Liver (tissue), 3 donors: ENCODE measurements around the gene CDH23.

Experiments used
- EGR1 ChIP-seq, 2 donors: IDR thresholded peaks; 2 replicates each; pipeline ENCODE4 v1.6.1; 2016 to 2018; ENCODE audit warnings: antibody characterized with exemption in 2 of 2, low read depth in 2 of 2
- FOXA1 ChIP-seq: IDR thresholded peaks from 2 replicates; pipeline ENCODE4 v1.6.1; 2016; ENCODE audit warnings: antibody characterized with exemption
- GABPA ChIP-seq, 2 donors: IDR thresholded peaks in 1 of 2; conservative IDR thresholded peaks in 1 of 2; 2 replicates each; pipeline ENCODE4 v1.6.1; 2016; ENCODE audit warnings: antibody characterized with exemption in 2 of 2, mild to moderate bottlenecking in 1 of 2, moderate library complexity in 1 of 2
- RXRA ChIP-seq, 2 donors: IDR thresholded peaks; 2 replicates each; pipeline ENCODE4 v1.6.1; 2017 to 2018; ENCODE audit warnings: antibody characterized with exemption in 2 of 2, mild to moderate bottlenecking in 1 of 2
- TAF1 ChIP-seq: conservative IDR thresholded peaks from 2 replicates; pipeline ENCODE4 v1.6.1; 2016; ENCODE audit warnings: antibody characterized with exemption, mild to moderate bottlenecking
- YY1 ChIP-seq: IDR thresholded peaks from 2 replicates; pipeline ENCODE4 v1.6.1; 2016; ENCODE audit warnings: antibody characterized with exemption, mild to moderate bottlenecking
- TF ChIP-seq, protein P1 (sequence below): fragments of 150-350 bp; IDR thresholded peaks from 2 replicates; pipeline ENCODE4 v1.5.1; 2017; ENCODE audit warnings: improper control_type of control experiment, low read depth, low read length; ENCODE audit not compliant: missing input control
- TF ChIP-seq, protein P2 (sequence below): IDR thresholded peaks from 2 replicates; pipeline ENCODE4 v1.6.1; 2016; ENCODE audit warnings: antibody characterized with exemption
- donor health status: healthy.
- donor health status: healthy.

- TF ChIP-seq YY1, result no peak
- TF ChIP-seq EGR1 (IDR thresholded peaks at IDR 0.05; ENCODE audit: low read depth in 2 of 2), result no peak
- no peak for TF ChIP-seq FOXA1
- TF ChIP-seq RXRA (IDR thresholded peaks at IDR 0.05), result no peak
- TF ChIP-seq, protein P1, sequence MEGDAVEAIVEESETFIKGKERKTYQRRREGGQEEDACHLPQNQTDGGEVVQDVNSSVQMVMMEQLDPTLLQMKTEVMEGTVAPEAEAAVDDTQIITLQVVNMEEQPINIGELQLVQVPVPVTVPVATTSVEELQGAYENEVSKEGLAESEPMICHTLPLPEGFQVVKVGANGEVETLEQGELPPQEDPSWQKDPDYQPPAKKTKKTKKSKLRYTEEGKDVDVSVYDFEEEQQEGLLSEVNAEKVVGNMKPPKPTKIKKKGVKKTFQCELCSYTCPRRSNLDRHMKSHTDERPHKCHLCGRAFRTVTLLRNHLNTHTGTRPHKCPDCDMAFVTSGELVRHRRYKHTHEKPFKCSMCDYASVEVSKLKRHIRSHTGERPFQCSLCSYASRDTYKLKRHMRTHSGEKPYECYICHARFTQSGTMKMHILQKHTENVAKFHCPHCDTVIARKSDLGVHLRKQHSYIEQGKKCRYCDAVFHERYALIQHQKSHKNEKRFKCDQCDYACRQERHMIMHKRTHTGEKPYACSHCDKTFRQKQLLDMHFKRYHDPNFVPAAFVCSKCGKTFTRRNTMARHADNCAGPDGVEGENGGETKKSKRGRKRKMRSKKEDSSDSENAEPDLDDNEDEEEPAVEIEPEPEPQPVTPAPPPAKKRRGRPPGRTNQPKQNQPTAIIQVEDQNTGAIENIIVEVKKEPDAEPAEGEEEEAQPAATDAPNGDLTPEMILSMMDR, result no peak
- TF ChIP-seq GABPA (IDR thresholded peaks at IDR 0.05 in 1 of 2, conservative IDR thresholded peaks at IDR 0.05 in 1 of 2), result no peak
- TF ChIP-seq, protein P2, sequence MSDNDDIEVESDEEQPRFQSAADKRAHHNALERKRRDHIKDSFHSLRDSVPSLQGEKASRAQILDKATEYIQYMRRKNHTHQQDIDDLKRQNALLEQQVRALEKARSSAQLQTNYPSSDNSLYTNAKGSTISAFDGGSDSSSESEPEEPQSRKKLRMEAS, result no peak
- TF ChIP-seq TAF1, result no peak
Measured at GRCh38 chr10:71856619-71857018, 459.9 kb downstream of the CDH23 start.
